Activated T-helper 1 cell treated with Interleukin-2 at 50 U/mL for 16 hours (primary cell): ENCODE data around the gene SRSF2.
"Not testable (repeated sequence)": the region's sequence is repeated elsewhere in the genome, so short reads cannot be mapped to it uniquely, and the experiment has no call there.

ENCODE experiments used
- DNase-seq: peaks from one replicate; pipeline ENCODE4 v3.0.0-alpha.2; 2020; ENCODE audit warnings: low read depth

Gene SRSF2

GRCh38 chr17:76720211-76720610, 16.9 kb downstream of the SRSF2 start:
- no peak for DNase-seq

GRCh38 chr17:76718516-76718915, 18.6 kb downstream of the SRSF2 start:
- DNase-seq = no peak

- DNase-seq = no peak
These were observed 20.3 kb downstream of the SRSF2 start for GRCh38 chr17:76716839-76717215.

- DNase-seq = peak; percentile 47
These were observed 20.8 kb downstream of the SRSF2 start for GRCh38 chr17:76716146-76716838.

GRCh38 chr17:76715496-76715830, 21.7 kb downstream of the SRSF2 start:
- no peak for DNase-seq

GRCh38 chr17:76714822-76715495, 22.2 kb downstream of the SRSF2 start:
- peak; percentile 60 for DNase-seq

- no peak for DNase-seq
These were observed 22.8 kb downstream of the SRSF2 start for GRCh38 chr17:76714336-76714735.

GRCh38 chr17:76713765-76714164, 23.4 kb downstream of the SRSF2 start:
- DNase-seq = no peak

GRCh38 chr17:76712321-76712720, 24.8 kb downstream of the SRSF2 start:
- not testable (repeated sequence) for DNase-seq

GRCh38 chr17:76710863-76711611, 26.1 kb downstream of the SRSF2 start, which contains the start of gene MXRA7:
MXRA7 (minus strand) TSS chr17:76710965; CDS start chr17:76710946, 19 bp downstream.
- DNase-seq = peak; percentile 45

GRCh38 chr17:76709951-76710862, 26.9 kb downstream of the SRSF2 start:
- DNase-seq = not testable (repeated sequence)

GRCh38 chr17:76709077-76709950, 27.8 kb downstream of the SRSF2 start:
- DNase-seq = no peak

GRCh38 chr17:76707985-76708807, 28.9 kb downstream of the SRSF2 start:
- no peak for DNase-seq

- DNase-seq = no peak
These were observed 30.3 kb downstream of the SRSF2 start for GRCh38 chr17:76706817-76707216.

GRCh38 chr17:76704805-76705204, 32.3 kb downstream of the SRSF2 start:
- DNase-seq = no peak

- DNase-seq = no peak
These were observed 34.0 kb downstream of the SRSF2 start for GRCh38 chr17:76702941-76703637.

- DNase-seq = no peak
These were observed 35.1 kb downstream of the SRSF2 start for GRCh38 chr17:76702076-76702475.

GRCh38 chr17:76701471-76701967, 35.6 kb downstream of the SRSF2 start:
- no peak for DNase-seq
